WI38 (cell line): Measurements from ENCODE around the gene ZNF438.

ENCODE experiments used
- H3K4me3 ChIP-seq: 2 replicates; pipeline ENCODE4 v1.5.1; 2011; ENCODE audit warnings: low read depth, mild to moderate bottlenecking, control low read depth, low read length
- CTCF ChIP-seq: IDR thresholded peaks from 2 replicates; pipeline ENCODE4 v1.5.1; 2012; ENCODE audit warnings: low read depth, mild to moderate bottlenecking, control low read depth, low read length

Gene ZNF438

GRCh38 chr10:30883116-30883515 is 148.5 kb downstream of the ZNF438 start:
- TF ChIP-seq CTCF: no peak
- H3K4me3 ChIP-seq: no peak overlapping the region

GRCh38 chr10:30882281-30882680 is 149.4 kb downstream of the ZNF438 start:
- no peak overlapping the region for H3K4me3 ChIP-seq
- TF ChIP-seq CTCF: no peak

DNA sequence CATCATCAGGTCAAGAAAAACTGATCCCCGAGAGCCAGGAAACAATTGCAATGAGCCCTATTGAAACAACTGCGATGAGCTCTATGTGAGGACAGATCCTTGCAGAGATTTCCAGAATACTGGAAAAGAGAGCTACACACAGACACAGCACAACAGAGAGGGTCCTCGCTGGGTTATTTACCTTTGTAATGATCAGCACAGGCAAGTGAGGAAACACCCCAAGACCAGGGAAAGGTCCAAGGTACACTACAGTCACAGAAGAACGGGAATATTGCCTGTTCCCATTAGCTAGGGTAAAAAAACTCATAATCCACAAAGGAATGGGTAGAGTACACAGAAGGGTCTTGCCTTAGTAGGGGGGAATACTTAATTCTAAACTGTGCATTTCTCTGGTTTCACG is 152.7 kb downstream of the ZNF438 start:
- no peak for TF ChIP-seq CTCF
- no peak overlapping the region for H3K4me3 ChIP-seq

- TF ChIP-seq CTCF: no peak
- H3K4me3 ChIP-seq: no peak overlapping the region
These were observed 154.6 kb downstream of the ZNF438 start for GRCh38 chr10:30877111-30877510.

- no peak for TF ChIP-seq CTCF
- H3K4me3 ChIP-seq: no peak overlapping the region
These were observed 158.3 kb downstream of the ZNF438 start for GRCh38 chr10:30873411-30873810.

DNA sequence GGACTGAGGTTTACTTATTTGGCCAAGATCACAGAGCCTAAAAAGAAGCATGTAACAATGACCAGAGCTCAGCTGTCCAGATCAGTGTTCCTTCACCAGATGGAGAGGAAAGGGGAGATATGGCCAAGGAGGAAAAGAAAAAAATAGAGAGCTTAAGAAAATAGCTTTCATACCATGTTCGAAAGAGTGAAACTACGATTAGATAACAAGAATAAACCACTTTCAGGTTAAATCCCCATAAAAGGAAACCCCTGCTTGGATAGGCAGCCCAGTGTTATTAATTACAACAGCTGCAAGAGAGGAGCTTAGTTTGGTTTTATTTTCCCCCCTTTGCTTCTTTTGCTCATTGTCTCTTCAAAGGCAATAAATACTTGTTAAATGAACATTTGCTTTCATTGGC is 160.8 kb downstream of the ZNF438 start:
- no peak overlapping the region for H3K4me3 ChIP-seq
- no peak for TF ChIP-seq CTCF

- TF ChIP-seq CTCF: no peak
- no peak overlapping the region for H3K4me3 ChIP-seq
These were observed 162.1 kb downstream of the ZNF438 start for GRCh38 chr10:30869566-30869965.
